ENCODE data around the gene C1orf232.

The C1orf232 gene

GRCh38 chr1:26121854-26122773 is 46.6 kb downstream of the C1orf232 start:
- no peak for TF ChIP-seq CTCF (IDR thresholded peaks at IDR 0.05)
- Histone ChIP-seq H3K36me3 (peaks cover 10 to 44% (median 21%) of the 10 kb centered on the region in 3 donors), H3K4me3 (no peak overlapping the region), H3K27me3 (no peaks in the 10 kb centered on the region), H3K4me1 (no peaks in the 10 kb centered on the region), H3K27ac (no peak overlapping the region), H3K9me3 (no peaks in the 10 kb centered on the region)
- intact Hi-C loops (cut with DNase I; ENCODE audit: low total_unique reads), result no loop called here
- no peak for DNase-seq

GRCh38 chr1:26119892-26120608 is 48.7 kb downstream of the C1orf232 start:
- H3K36me3 ChIP-seq, result peaks cover 10 to 50% (median 21%) of the 10 kb centered on the region in 3 donors
- H3K4me1 ChIP-seq, result no peaks in the 10 kb centered on the region
- no peaks in the 10 kb centered on the region for H3K27me3 ChIP-seq
- no peak overlapping the region for H3K4me3 ChIP-seq
- DNase-seq, result no peak
- H3K9me3 ChIP-seq, result no peaks in the 10 kb centered on the region
- no peak for TF ChIP-seq CTCF (IDR thresholded peaks at IDR 0.05)
- intact Hi-C loops (cut with DNase I; ENCODE audit: low total_unique reads), result no loop called here
- no peak overlapping the region for H3K27ac ChIP-seq

GRCh38 chr1:26114165-26114927 is 54.4 kb downstream of the C1orf232 start:
- H3K36me3 ChIP-seq, result peaks cover 10 to 38% (median 19%) of the 10 kb centered on the region in 3 donors
- intact Hi-C loops (cut with DNase I; ENCODE audit: low total_unique reads), result loop anchor here (5.0 kb wide), 1 partner anchor 48 kb away; no protein-coding TSS in a partner anchor
- H3K27me3 ChIP-seq, result no peaks in the 10 kb centered on the region
- no peak overlapping the region for H3K4me3 ChIP-seq
- peaks cover 0 to 24% (median 14%) of the 10 kb centered on the region in 4 donors for H3K4me1 ChIP-seq
- TF ChIP-seq CTCF (IDR thresholded peaks at IDR 0.05), result no peak
- no peaks in the 10 kb centered on the region for H3K9me3 ChIP-seq
- no peak for DNase-seq
- no peak overlapping the region for H3K27ac ChIP-seq
